ENCODE data around the gene CASTOR1.
"Not testable (repeated sequence)": the region's sequence is repeated elsewhere in the genome, so short reads cannot be mapped to it uniquely, and the experiment has no call there.

CASTOR1 gene

GRCh38 chr22:30289141-30289979 lies at the start of gene CASTOR1:
Gene CASTOR1, minus strand, starts transcription at chr22:30289505. Its CDS starts 8 bp downstream, at chr22:30289497.
- peak; percentile 88 for DNase-seq (ENCODE audit: low spot score)

DNA sequence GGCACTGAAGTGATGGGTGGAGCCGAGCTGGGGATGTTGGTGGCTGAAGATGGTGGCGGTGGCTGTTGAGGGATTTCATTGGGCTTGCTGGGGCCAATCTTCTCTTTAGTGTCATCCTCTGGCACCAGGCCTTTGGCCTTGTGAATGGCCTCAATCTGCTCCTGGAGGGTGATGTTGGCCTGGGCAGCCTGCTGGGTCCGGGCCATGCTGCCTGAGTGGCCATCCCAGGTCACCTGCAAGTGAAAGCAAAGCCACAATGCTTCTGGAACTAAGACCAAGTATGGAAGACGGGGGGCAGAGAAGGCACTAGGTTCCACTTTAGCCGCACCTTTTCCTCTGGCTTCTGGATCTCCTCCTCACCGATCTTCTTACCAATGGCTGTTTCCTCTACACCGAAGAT lies 49.5 kb upstream of the CASTOR1 start:
- no peak for DNase-seq (ENCODE audit: low spot score)

DNA sequence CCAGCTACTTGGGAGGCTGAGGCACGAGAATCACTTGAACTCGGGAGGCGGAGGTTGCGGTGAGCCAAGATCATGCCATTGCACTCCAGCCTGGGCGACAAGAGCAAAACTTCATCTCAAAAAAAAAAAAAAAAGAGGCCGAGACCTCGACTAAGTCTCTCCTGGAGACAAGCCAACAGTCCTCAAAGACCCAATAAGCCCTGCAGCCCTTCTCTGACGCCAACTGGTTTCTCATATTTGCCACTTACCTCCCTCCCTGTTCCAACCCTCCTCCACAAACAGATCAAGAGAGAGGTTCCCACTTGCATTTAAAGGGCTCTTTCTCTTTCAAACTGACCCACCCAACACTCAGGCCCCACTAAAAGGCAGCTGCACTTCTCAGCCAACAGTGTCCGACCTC lies 49.0 kb upstream of the CASTOR1 start:
- not testable (repeated sequence) for DNase-seq (ENCODE audit: low spot score)

GRCh38 chr22:30337461-30337778 lies 48.1 kb upstream of the CASTOR1 start:
- DNase-seq (ENCODE audit: low spot score) = no peak

GRCh38 chr22:30336752-30337460 lies 47.6 kb upstream of the CASTOR1 start:
- no peak for DNase-seq (ENCODE audit: low spot score)

DNA sequence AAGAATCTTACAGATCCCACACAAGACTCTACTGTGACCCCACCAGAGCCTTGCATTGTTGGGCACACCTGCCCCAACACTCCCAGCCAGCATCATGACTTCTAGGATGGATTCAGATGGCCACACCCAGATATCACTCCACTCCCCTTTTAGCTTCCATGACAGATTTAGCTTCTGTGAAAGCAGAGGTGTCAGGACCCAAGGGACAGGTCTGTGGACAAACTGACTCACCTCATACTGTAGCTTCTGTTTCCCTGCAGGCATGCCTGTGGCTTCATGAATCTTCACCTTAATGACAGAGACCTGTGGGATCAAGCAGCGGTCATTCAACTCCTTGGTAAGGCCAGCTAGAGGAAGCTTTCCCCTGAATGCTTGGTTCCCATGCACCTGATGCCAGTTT lies 45.9 kb upstream of the CASTOR1 start:
- DNase-seq (ENCODE audit: low spot score) = no peak

- DNase-seq (ENCODE audit: low spot score) = no peak
Observed at GRCh38 chr22:30334646-30335045, 45.3 kb upstream of the CASTOR1 start.

DNA sequence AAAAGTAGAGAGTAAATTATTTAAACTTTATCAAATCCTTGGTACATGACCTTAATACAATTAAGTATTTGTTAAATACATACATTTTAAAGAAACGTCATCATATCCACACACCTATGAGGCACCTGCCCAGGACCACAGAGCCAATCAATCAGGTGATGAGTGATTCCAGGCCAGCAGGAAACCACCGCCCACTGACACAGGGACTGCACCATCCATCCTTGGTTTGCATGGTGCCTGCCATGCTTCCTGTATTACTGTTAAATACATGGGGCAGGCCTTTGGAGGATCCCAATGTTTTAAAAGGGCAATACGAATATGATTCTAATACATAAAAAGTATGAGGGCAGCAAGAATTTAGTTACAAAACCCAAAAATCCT lies 44.4 kb upstream of the CASTOR1 start:
- DNase-seq (ENCODE audit: low spot score) = no peak

- DNase-seq (ENCODE audit: low spot score) = no peak
Observed at GRCh38 chr22:30332994-30333706, 43.8 kb upstream of the CASTOR1 start.

GRCh38 chr22:30332551-30332950 lies 43.2 kb upstream of the CASTOR1 start:
- DNase-seq (ENCODE audit: low spot score) = no peak

DNA sequence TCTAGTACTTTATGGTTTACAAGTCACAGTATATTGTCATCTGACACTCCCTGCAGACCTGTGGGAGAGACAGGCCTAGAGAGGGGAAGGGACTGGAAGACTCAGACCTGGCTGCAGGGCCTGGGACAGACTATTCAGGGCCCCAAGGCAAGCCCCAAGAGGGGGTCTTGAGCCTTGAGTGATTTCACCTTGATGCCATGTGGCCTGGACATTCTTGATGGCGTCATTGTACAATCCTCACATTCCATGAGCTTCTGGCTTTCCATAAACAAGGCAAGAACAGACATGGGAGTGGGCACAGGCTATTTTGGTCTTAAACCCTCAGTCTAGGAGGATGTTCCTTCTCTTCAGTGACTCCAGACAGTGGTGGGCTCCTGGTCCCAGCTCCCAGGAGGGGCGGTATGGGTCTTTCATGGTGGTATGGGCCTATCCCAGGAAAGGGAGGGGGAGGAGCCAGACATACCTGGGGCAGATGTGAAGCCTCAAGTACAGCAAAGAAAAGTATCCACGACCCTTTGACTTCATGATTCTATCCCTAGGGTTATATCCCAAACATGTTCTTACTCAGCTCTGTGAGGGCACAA lies 39.3 kb upstream of the CASTOR1 start:
- no peak for DNase-seq (ENCODE audit: low spot score)

DNA sequence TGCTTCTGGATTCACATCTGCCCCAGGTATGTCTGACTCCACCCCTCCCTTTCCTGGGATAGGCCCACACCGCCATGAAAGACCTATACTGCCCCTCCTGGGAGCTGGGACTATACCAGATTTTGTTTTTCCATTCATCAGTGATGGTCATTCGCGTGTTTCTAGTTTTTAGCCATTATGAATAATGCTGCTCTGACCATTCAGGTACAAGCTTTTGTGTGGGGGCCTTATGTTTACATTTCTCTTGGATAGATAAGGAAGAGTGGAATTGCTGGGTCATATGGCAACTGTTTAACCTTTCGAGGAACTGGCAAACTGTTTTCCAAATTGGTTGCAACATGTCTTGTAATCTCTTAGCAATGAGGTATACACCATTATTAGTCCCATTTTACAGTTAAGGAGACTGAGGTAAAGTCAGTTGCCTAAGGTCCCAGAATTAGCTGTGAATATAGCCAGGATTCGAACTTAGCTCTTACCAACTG lies 38.6 kb upstream of the CASTOR1 start:
- DNase-seq (ENCODE audit: low spot score) = no peak

DNA sequence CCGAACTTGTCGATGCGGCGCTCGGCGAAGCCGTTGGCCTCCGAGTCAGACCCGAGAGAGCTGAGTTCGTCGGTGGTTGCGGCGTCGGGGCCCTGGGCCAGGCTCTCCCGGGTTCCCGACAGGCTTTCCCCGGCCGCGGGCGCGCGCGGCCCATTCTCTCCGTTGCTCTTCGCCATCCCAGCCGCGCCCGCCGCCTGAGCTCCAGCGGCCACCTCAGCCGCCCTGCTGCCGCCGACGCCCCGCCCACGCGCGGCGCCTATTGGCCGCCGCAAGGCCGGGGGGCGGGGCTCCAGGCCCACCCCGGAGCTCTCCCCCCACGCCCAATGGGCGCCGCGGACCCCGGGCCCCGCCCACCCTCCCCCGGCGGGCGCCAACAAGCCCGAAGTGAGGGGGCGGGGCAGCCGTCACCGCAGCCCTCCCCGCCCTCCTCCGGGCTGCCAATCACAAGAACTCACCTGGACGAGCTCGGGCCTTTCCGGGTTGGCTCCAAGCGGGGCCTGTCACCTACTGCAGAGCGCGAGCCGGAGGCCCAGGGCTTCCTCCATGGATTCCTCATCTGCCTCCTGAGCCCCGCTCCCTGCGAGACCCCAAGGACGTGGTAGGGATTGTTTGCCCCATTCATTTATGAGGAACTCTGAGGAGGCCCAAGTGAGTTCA lies 37.5 kb upstream of the CASTOR1 start, which contains the start of gene TBC1D10A:
TBC1D10A (minus strand) TSS at position 236 of the 657 bp plus-strand sequence; CDS start at position 176, 60 bp downstream.
- DNase-seq (ENCODE audit: low spot score) = peak; percentile 95

DNA sequence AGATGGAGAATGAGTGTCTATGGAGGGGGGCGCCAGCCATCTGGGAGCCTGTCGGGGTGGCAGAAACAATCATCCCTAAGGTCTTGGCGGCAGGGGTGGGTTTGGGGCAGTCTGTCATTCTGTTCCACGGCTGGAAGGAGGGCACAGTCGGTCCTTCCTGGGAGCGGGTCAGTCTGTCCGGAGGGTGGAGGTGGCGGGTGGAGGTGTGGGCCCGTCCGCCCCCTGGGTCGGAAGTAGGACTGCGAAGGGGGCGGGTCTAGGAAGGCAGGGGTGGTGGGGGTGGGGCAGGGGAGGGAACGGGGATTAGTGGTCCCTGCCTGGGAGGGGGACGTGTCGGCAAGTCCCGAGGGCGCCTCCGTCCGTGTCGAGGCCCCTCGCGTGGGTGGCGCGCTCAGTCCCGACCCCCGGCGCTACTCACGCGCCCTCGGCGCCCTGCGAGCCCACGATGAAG lies 37.0 kb upstream of the CASTOR1 start:
- no peak for DNase-seq (ENCODE audit: low spot score)

- no peak for DNase-seq (ENCODE audit: low spot score)
Observed at GRCh38 chr22:30325724-30326254, 36.5 kb upstream of the CASTOR1 start.

GRCh38 chr22:30325065-30325720 lies 35.9 kb upstream of the CASTOR1 start:
- DNase-seq (ENCODE audit: low spot score) = no peak

DNA sequence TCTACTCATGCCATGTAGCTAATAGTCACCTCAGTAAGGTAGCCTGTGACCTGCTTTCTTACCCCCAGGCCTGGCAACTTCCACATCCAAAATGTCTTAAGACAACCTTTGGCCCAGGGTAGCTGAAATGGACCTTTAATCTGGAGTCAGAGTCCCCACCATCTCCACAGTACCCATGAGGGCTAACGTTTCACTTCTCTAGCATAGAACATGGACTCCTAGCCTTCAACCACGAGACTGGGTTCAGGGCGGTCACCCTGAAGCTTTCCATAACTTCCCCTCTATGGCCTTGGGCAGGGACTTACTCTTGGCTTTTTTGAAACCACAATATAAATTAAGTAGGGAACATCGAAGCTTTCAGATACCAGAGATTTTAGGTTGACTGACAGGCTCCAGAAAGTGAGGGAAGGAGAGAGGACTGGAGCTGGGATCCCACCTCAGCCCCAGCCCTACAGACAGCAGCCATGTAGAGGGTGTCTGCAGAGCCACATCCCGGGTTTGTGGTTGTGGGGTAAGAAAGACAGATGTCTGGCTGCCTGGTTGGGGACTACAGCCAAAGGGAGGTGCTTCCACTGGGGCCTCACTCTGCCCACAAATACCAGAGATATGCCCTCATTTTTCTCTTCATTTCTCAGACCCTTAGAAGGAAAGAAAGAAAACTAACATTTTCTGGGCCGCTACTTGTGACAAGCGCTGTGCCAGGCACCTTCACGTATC lies 34.9 kb upstream of the CASTOR1 start:
- no peak for DNase-seq (ENCODE audit: low spot score)

DNA sequence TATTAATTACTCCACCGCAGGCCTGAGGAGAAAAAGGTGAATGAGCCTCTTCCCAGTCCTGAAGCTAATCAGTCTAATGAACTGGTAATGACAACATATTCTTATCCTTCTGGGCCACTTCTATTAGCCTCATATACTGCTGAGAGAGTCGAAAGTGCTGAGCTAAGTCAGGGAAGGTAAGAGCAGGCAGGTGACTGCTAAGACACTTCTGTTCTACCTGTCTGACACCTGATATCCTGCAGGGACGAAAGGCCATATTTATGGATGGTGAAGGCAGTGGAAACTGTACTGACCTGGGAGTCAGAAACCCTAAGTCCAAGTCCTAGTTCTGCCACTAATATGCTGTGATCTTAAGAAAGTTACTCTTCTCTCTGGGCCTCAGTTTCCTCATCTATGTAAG lies 33.9 kb upstream of the CASTOR1 start:
- DNase-seq (ENCODE audit: low spot score) = no peak

DNA sequence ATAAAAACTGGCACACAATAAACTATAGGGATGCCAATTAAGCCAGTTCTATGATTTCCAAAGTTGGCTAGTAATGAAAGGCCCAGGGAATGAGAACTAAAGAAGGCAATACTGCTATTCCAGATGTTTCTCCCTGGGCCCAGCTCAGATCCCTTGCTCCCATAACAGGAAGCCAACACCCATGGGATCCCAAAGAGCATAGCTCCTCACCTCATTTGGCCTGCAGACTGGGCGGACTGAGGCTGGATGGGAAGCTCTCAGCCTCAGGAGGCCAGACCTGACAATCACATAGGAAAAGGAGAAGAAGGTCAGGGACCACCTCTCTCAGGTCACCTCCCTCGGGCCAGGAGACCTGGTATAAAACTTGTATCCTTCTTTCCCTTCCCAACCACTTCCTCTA lies 32.2 kb upstream of the CASTOR1 start:
- no peak for DNase-seq (ENCODE audit: low spot score)

DNA sequence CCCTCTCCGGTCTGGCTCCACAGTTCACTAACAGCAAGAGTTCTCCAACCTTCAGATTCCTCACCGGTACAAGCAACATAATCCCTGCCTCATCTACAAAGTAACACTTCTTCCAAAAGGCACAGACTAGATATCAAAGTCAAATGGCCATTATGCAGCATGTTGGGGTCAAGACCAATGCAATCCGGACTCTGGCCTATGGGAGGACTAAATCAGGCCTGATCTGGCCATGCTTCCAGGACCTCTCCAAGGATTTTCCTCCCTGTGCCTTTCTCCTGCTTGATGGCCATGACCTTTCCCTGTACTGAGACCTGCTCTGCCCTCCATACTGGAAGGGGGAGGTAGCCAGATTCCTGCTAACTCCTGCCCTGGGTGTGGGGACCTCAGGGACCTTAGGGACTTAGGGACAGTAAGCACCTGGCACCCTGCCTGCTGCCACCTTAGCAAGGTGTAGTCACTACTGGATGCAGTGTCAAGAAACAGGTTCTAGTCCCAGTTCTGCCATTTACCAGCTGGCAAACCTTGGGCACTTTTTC lies 30.8 kb upstream of the CASTOR1 start:
- no peak for DNase-seq (ENCODE audit: low spot score)

Measured in CD4-positive, alpha-beta T cell treated with Interleukin-15 for 4 hours (primary cell).